HepG2 (cell line): ENCODE data around the gene CD300H. TPM values are rescaled to one million over a fixed set of nuclear protein-coding genes. Genes with fewer than 3 reads are reported as not detected.

ENCODE experiments used
- ATAC-seq: fragments of 200-7000 bp; cut with Tn5 transposase; 3 replicates; pipeline ENCODE4 v1.9.1; 2020; ENCODE audit warnings: mild to moderate bottlenecking, moderate library complexity
- BruUV-seq: library from RNA; stranded (reverse); fragments of 400-500 nt; replicated peaks from 2 replicates; lab custom pipeline; 2021; lab: Mats Ljungman, UMichigan
- CTCF ChIA-PET: fragments of 300-600 bp; formaldehyde crosslinking; extraction: SDS; loops from one replicate; lab custom pipeline; 2021; ENCODE audit warnings: low total read pairs, inconsistent platforms, low intra/inter-chr PET ratio; lab: Yijun Ruan, JAX
- POLR2A ChIA-PET: fragments of 350-600 bp; sonication (Branson Sonifier 250); formaldehyde crosslinking; loops from one replicate; lab custom pipeline; 2020; ENCODE audit warnings: antibody characterized with exemption, inconsistent platforms; lab: Yijun Ruan, JAX
- DNase-seq: peaks from one replicate; pipeline ENCODE4 v3.0.0-alpha.2; 2015; ENCODE audit warnings: low spot score
- FAIRE-seq: peaks from 3 replicates; lab custom pipeline; 2011; peaks lifted over from hg19 to GRCh38; lab: Jason Lieb, UNC
- H2AFZ ChIP-seq: one replicate; pipeline ENCODE4 v1.6.1; 2011; ENCODE audit warnings: low read length, inconsistent platforms
- H3K27ac ChIP-seq: fragments of 300-600 bp; 3 replicates; pipeline ENCODE4 v1.8.0; 2011; ENCODE audit warnings: mixed run types, mild to moderate bottlenecking, mixed read lengths, low read length, inconsistent platforms; ENCODE audit not compliant: insufficient read depth; ENCODE audit errors: extremely low read length
- H3K27me3 ChIP-seq, 2 experiments: fragments of 200-600 bp in 1 of 2; 2 replicates in 1 of 2; 3 replicates in 1 of 2; pipeline versions ENCODE4 v1.6.0 to v1.8.0; 2011; ENCODE audit warnings: low read length in 2 of 2, mild to moderate bottlenecking in 2 of 2, moderate library complexity in 2 of 2, inconsistent platforms in 1 of 2; ENCODE audit not compliant: insufficient read depth in 2 of 2, control insufficient read depth in 1 of 2
- H3K36me3 ChIP-seq, 2 experiments: fragments of 200-600 bp in 1 of 2; replicated peaks in 1 of 2; 2 replicates in 1 of 2; 3 replicates in 1 of 2; pipeline versions ENCODE4 v1.5.1 to v1.8.0; 2011; ENCODE audit warnings: low read length in 2 of 2, inconsistent platforms in 1 of 2; ENCODE audit not compliant: insufficient read depth in 2 of 2, control insufficient read depth in 1 of 2
- H3K4me1 ChIP-seq: 2 replicates; pipeline ENCODE4 v1.5.1; 2012; ENCODE audit warnings: low read length, inconsistent platforms; ENCODE audit not compliant: insufficient read depth
- H3K4me2 ChIP-seq: 2 replicates; pipeline ENCODE4 v1.6.0; 2011; ENCODE audit warnings: low read depth, low read length, inconsistent platforms
- H3K4me3 ChIP-seq, 3 experiments: fragments of 200-600 bp in 1 of 3; sonication (generic), shearing (Covaris generic) in 1 of 3; replicated peaks in 1 of 3; 2 replicates each; pipeline ENCODE4 v1.5.1; 2011 to 2016; ENCODE audit warnings: low read length in 3 of 3, inconsistent platforms in 2 of 3, low read depth in 2 of 3, mild to moderate bottlenecking in 2 of 3, control low read depth in 1 of 3, mixed read lengths in 1 of 3; ENCODE audit not compliant: insufficient read depth in 1 of 3
- H3K79me2 ChIP-seq: one replicate; pipeline ENCODE4 v1.6.1; 2011; ENCODE audit warnings: low read length, inconsistent platforms; ENCODE audit not compliant: insufficient read depth
- H3K9ac ChIP-seq: 2 replicates; pipeline ENCODE4 v1.6.0; 2011; ENCODE audit warnings: mild to moderate bottlenecking, low read depth, low read length, inconsistent platforms; ENCODE audit not compliant: insufficient read depth
- H3K9me3 ChIP-seq: 2 replicates; pipeline ENCODE4 v1.5.1; 2012; ENCODE audit warnings: mild to moderate bottlenecking, low read length
- H4K20me1 ChIP-seq: 2 replicates; pipeline ENCODE4 v1.6.0; 2011; ENCODE audit warnings: inconsistent platforms, mild to moderate bottlenecking, low read length, moderate library complexity; ENCODE audit not compliant: insufficient read depth
- ATM ChIP-seq: fragments of 450-650 bp; IDR thresholded peaks from 2 replicates; pipeline ENCODE4 v1.7.1; 2017; ENCODE audit warnings: mild to moderate bottlenecking, borderline replicate concordance
- ISX ChIP-seq: sonication (generic); formaldehyde crosslinking; conservative IDR thresholded peaks from 2 replicates; pipeline ENCODE4 v1.5.0; 2020; ENCODE audit warnings: missing genetic modification reagents
- KAT8 ChIP-seq: IDR thresholded peaks from 2 replicates; pipeline ENCODE4 v1.6.1; 2016; ENCODE audit warnings: missing genetic modification reagents, missing compliant biosample characterization
- MEIS2 ChIP-seq: sonication (generic); formaldehyde crosslinking; IDR thresholded peaks from 2 replicates; pipeline ENCODE4 v1.9.0; 2021; ENCODE audit warnings: mild to moderate bottlenecking, missing genetic modification reagents
- RAD51 ChIP-seq: fragments of 450-650 bp; IDR thresholded peaks from 2 replicates; pipeline ENCODE4 v1.6.1; 2016; ENCODE audit warnings: borderline replicate concordance
- RARG ChIP-seq: sonication (generic); formaldehyde crosslinking; IDR thresholded peaks from 2 replicates; pipeline ENCODE4 v1.4.0; 2020; ENCODE audit warnings: low read depth, mild to moderate bottlenecking, missing genetic modification reagents
- TBP ChIP-seq: sonication (generic); formaldehyde crosslinking; IDR thresholded peaks from 2 replicates; pipeline ENCODE4 v1.5.0; 2020; ENCODE audit warnings: missing genetic modification reagents
- ZBTB8A ChIP-seq: sonication (generic); formaldehyde crosslinking; IDR thresholded peaks from 2 replicates; pipeline ENCODE4 v1.4.0; 2020; ENCODE audit warnings: mild to moderate bottlenecking, low read depth, missing genetic modification reagents, borderline replicate concordance
- ZFP62 ChIP-seq: sonication (generic); formaldehyde crosslinking; IDR thresholded peaks from 2 replicates; pipeline ENCODE4 v1.4.0; 2020; ENCODE audit warnings: missing genetic modification reagents
- ZNF264 ChIP-seq: sonication (generic); formaldehyde crosslinking; IDR thresholded peaks from 2 replicates; pipeline ENCODE4 v1.4.0; 2020; ENCODE audit warnings: missing genetic modification reagents
- ZNF563 ChIP-seq: sonication (generic); formaldehyde crosslinking; IDR thresholded peaks from 2 replicates; pipeline ENCODE4 v1.8.0; 2022; ENCODE audit warnings: mild to moderate bottlenecking, moderate library complexity, missing genetic modification reagents
- ZNF672 ChIP-seq: sonication (generic); formaldehyde crosslinking; IDR thresholded peaks from 2 replicates; pipeline ENCODE4 v1.8.1; 2022; ENCODE audit warnings: missing genetic modification reagents
- WGBS: methylation state at CpG from one replicate; pipeline ENCODE4 v1.1.6; 2017; ENCODE audit warnings: low lambda C conversion rate; 5-methylcytosine and 5-hydroxymethylcytosine counted together
- in situ Hi-C: cut with HindIII; loops from 2 replicates; pipeline ENCODE4 v1.10.0; 2017; ENCODE audit warnings: low pct_unique_long_range_greater_than_20kb; ENCODE audit not compliant: extremely low pct_ligation_motif_present
- intact Hi-C: fragments of 100-400 bp; cut with micrococcal nuclease; formaldehyde crosslinking; loops from one replicate; pipeline ENCODE4 v1.10.0; 2022; ENCODE audit not compliant: unreplicated experiment
- polyA plus RNA-seq, 8 experiments: library from polyadenylated mRNA; depleted of rRNA in 3 of 8; stranded (reverse) in 7 of 8; unstranded in 1 of 8; fragments of >200 nt; fragmentation: Illumina TruSeq in 4 of 8; extraction: Trizol in 4 of 8; gene quantifications; 2 replicates each; pipeline versions ENCODE4 v1.2.1 to v1.2.3, GENCODE V29; 2011 to 2016; ENCODE audit warnings: low read depth in 4 of 8, missing spikeins in 1 of 8, mixed read lengths in 1 of 8; ENCODE audit not compliant: insufficient read depth in 1 of 8
- total RNA-seq, 5 experiments: library from RNA; depleted of rRNA; stranded (reverse); fragments of >200 nt; fragmentation: Illumina TruSeq; extraction: Trizol; gene quantifications; 2 replicates each; pipeline ENCODE4 v1.2.3, GENCODE V29; 2016; ENCODE audit warnings: low read depth in 1 of 5
- TF ChIP-seq, protein P1 (sequence below): IDR thresholded peaks from 2 replicates; pipeline ENCODE4 v1.6.1; 2012; ENCODE audit warnings: low read depth, low read length, improper control_type of control experiment
- TF ChIP-seq, protein P2 (sequence below): sonication (generic); formaldehyde crosslinking; IDR thresholded peaks from 2 replicates; pipeline ENCODE4 v1.9.0; 2021; ENCODE audit warnings: missing genetic modification reagents, borderline replicate concordance
- TF ChIP-seq, protein P3 (sequence below): sonication (generic); formaldehyde crosslinking; IDR thresholded peaks from 2 replicates; pipeline ENCODE4 v1.5.0; 2020; ENCODE audit warnings: missing genetic modification reagents, mild to moderate bottlenecking, borderline replicate concordance
- TF ChIP-seq, protein P4 (sequence below): IDR thresholded peaks from 2 replicates; pipeline ENCODE4 v1.4.0; 2020; ENCODE audit warnings: mild to moderate bottlenecking, missing genetic modification reagents

The CD300H gene
- total and polyA plus RNA-seq, 2 of the 13 experiments (the other 11 are each of a cell fraction or from before 2014, with no cell fraction given) = not detected

DNA sequence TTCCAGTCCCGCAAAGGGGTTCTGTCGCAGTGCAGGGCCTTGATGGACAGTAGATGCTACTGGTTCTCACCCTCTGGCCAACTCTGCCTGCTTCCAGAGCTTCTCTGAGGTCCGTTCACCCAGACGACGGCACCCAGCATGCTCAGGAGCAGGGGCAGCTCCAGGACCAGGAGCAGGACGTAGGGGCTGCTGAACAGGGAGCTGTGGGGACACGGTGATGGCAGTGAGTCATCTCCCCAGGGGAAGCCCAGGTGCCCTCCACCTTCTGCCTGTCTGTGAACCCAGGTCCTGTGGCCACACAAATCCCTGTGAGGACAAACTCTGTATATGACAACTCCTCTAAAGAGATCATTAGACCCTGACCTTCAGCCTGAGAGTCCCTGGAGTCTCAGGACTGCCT is 18.0 kb downstream of the CD300H start:
- intact Hi-C loops (no loop called here), in situ Hi-C loops (no loop called here)
- H3K9ac ChIP-seq = no peak overlapping the region
- H3K79me2 ChIP-seq = no peaks in the 10 kb centered on the region
- no peaks in the 10 kb centered on the region for H3K36me3 ChIP-seq
- BruUV-seq = no TSS peak
- POLR2A ChIA-PET = no interaction called here
- no peak for ATAC-seq
- 0% methylated on average over 2 of the region's 7 CpGs for WGBS
- CTCF ChIA-PET = no interaction called here
- no peak for DNase-seq
- no peak overlapping the region for H2AFZ ChIP-seq
- no peak overlapping the region for H3K4me2 ChIP-seq
- no peaks in the 10 kb centered on the region for H4K20me1 ChIP-seq
- H3K9me3 ChIP-seq = no peaks in the 10 kb centered on the region
- no peak for FAIRE-seq
- H3K4me3 ChIP-seq = no peak overlapping the region
- no peaks in the 10 kb centered on the region for H3K4me1 ChIP-seq
- no peak overlapping the region for H3K27ac ChIP-seq
- peaks cover 17 to 96% of the 10 kb centered on the region in 2 experiments for H3K27me3 ChIP-seq
- TF ChIP-seq ATM (no peak), ZNF264 (CRISPR knock-in tag) (no peak), RAD51 (no peak), ZNF563 (no peak), ZNF672 (CRISPR knock-in tag) (no peak), MEIS2 (CRISPR knock-in tag) (no peak), TBP (no peak), ZBTB8A (CRISPR knock-in tag) (no peak), KAT8 (CRISPR knock-in tag) (no peak), ZFP62 (no peak), RARG (CRISPR knock-in tag) (no peak), ISX (CRISPR knock-in tag) (no peak)
- TF ChIP-seq, protein P1, sequence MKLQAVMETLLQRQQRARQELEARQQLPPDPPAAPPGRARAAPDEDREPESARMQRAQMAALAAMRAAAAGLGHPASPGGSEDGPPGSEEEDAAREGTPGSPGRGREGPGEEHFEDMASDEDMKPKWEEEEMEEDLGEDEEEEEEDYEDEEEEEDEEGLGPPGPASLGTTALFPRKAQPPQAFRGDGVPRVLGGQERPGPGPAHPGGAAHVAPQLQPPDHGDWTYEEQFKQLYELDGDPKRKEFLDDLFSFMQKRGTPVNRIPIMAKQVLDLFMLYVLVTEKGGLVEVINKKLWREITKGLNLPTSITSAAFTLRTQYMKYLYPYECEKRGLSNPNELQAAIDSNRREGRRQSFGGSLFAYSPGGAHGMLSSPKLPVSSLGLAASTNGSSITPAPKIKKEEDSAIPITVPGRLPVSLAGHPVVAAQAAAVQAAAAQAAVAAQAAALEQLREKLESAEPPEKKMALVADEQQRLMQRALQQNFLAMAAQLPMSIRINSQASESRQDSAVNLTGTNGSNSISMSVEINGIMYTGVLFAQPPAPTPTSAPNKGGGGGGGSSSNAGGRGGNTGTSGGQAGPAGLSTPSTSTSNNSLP = no peak
- TF ChIP-seq, protein P2, sequence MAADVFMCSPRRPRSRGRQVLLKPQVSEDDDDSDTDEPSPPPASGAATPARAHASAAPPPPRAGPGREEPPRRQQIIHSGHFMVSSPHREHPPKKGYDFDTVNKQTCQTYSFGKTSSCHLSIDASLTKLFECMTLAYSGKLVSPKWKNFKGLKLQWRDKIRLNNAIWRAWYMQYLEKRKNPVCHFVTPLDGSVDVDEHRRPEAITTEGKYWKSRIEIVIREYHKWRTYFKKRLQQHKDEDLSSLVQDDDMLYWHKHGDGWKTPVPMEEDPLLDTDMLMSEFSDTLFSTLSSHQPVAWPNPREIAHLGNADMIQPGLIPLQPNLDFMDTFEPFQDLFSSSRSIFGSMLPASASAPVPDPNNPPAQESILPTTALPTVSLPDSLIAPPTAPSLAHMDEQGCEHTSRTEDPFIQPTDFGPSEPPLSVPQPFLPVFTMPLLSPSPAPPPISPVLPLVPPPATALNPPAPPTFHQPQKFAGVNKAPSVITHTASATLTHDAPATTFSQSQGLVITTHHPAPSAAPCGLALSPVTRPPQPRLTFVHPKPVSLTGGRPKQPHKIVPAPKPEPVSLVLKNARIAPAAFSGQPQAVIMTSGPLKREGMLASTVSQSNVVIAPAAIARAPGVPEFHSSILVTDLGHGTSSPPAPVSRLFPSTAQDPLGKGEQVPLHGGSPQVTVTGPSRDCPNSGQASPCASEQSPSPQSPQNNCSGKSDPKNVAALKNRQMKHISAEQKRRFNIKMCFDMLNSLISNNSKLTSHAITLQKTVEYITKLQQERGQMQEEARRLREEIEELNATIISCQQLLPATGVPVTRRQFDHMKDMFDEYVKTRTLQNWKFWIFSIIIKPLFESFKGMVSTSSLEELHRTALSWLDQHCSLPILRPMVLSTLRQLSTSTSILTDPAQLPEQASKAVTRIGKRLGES (CRISPR knock-in tag) = no peak
- TF ChIP-seq, protein P3, sequence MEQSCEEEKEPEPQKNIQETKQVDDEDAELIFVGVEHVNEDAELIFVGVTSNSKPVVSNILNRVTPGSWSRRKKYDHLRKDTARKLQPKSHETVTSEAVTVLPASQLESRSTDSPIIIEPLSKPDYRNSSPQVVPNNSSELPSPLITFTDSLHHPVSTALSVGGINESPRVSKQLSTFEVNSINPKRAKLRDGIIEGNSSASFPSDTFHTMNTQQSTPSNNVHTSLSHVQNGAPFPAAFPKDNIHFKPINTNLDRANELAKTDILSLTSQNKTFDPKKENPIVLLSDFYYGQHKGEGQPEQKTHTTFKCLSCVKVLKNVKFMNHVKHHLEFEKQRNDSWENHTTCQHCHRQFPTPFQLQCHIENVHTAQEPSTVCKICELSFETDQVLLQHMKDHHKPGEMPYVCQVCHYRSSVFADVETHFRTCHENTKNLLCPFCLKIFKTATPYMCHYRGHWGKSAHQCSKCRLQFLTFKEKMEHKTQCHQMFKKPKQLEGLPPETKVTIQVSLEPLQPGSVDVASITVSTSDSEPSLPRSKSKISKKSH (CRISPR knock-in tag) = no peak
- TF ChIP-seq, protein P4, sequence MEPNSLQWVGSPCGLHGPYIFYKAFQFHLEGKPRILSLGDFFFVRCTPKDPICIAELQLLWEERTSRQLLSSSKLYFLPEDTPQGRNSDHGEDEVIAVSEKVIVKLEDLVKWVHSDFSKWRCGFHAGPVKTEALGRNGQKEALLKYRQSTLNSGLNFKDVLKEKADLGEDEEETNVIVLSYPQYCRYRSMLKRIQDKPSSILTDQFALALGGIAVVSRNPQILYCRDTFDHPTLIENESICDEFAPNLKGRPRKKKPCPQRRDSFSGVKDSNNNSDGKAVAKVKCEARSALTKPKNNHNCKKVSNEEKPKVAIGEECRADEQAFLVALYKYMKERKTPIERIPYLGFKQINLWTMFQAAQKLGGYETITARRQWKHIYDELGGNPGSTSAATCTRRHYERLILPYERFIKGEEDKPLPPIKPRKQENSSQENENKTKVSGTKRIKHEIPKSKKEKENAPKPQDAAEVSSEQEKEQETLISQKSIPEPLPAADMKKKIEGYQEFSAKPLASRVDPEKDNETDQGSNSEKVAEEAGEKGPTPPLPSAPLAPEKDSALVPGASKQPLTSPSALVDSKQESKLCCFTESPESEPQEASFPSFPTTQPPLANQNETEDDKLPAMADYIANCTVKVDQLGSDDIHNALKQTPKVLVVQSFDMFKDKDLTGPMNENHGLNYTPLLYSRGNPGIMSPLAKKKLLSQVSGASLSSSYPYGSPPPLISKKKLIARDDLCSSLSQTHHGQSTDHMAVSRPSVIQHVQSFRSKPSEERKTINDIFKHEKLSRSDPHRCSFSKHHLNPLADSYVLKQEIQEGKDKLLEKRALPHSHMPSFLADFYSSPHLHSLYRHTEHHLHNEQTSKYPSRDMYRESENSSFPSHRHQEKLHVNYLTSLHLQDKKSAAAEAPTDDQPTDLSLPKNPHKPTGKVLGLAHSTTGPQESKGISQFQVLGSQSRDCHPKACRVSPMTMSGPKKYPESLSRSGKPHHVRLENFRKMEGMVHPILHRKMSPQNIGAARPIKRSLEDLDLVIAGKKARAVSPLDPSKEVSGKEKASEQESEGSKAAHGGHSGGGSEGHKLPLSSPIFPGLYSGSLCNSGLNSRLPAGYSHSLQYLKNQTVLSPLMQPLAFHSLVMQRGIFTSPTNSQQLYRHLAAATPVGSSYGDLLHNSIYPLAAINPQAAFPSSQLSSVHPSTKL (CRISPR knock-in tag) = no peak
